A673 (cell line): Measurements from ENCODE around the gene SLC13A5. TPM values are rescaled to one million over a fixed set of nuclear protein-coding genes. Genes with fewer than 3 reads are reported as not detected.

Experiments
- BruUV-seq: library from RNA; stranded (reverse); fragments of 400-500 nt; replicated peaks from 2 replicates; lab custom pipeline; 2021; lab: Mats Ljungman, UMichigan
- CTCF ChIA-PET: fragments of 300-600 bp; sonication (Branson Sonifier 250); formaldehyde crosslinking; loops from one replicate; lab custom pipeline; 2022; ENCODE audit warnings: antibody characterized with exemption; lab: Charles Lee
- POLR2A ChIA-PET: fragments of 300-600 bp; sonication (Branson Sonifier 250); formaldehyde crosslinking; loops from one replicate; lab custom pipeline; 2022; ENCODE audit warnings: antibody characterized with exemption; ENCODE audit not compliant: low non-redundant PET; lab: Charles Lee
- DNase-seq: peaks from one replicate; pipeline ENCODE4 v3.0.0-alpha.2; 2015; ENCODE audit warnings: low spot score
- H3K27ac ChIP-seq: fragments of 200-600 bp; sonication (generic); 2 replicates; pipeline ENCODE4 v1.5.1; 2016; ENCODE audit warnings: mixed run types, low read depth, mild to moderate bottlenecking, mixed read lengths, antibody characterized with exemption, low read length; ENCODE audit not compliant: poor library complexity, severe bottlenecking
- H3K27me3 ChIP-seq: fragments of 200-600 bp; sonication (generic); replicated peaks from 2 replicates; pipeline ENCODE4 v1.6.1; 2017; ENCODE audit warnings: mixed run types, low read depth, mild to moderate bottlenecking, mixed read lengths, antibody characterized with exemption, low read length; ENCODE audit not compliant: insufficient read depth, poor library complexity
- H3K36me3 ChIP-seq: fragments of 200-600 bp; sonication (generic); 2 replicates; pipeline ENCODE4 v1.6.1; 2016; ENCODE audit warnings: mixed run types, mild to moderate bottlenecking, mixed read lengths, antibody characterized with exemption, low read length; ENCODE audit not compliant: insufficient read depth, poor library complexity, severe bottlenecking
- H3K4me1 ChIP-seq: fragments of 200-600 bp; sonication (generic); 2 replicates; pipeline ENCODE4 v1.6.1; 2017; ENCODE audit warnings: mixed run types, mild to moderate bottlenecking, mixed read lengths, antibody characterized with exemption, low read length; ENCODE audit not compliant: insufficient read depth, poor library complexity, severe bottlenecking
- H3K4me3 ChIP-seq: fragments of 200-600 bp; sonication (generic); 2 replicates; pipeline ENCODE4 v1.5.1; 2016; ENCODE audit warnings: low read depth, mixed run types, mild to moderate bottlenecking, mixed read lengths, low read length; ENCODE audit not compliant: poor library complexity, severe bottlenecking
- H3K9me3 ChIP-seq: fragments of 200-600 bp; sonication (generic); 2 replicates; pipeline ENCODE4 v1.6.1; 2016; ENCODE audit warnings: mixed run types, low read depth, mild to moderate bottlenecking, mixed read lengths, antibody characterized with exemption, low read length; ENCODE audit not compliant: poor library complexity, severe bottlenecking
- CTCF ChIP-seq: fragments of 300-800, 200-600 bp; sonication (generic); conservative IDR thresholded peaks from 2 replicates; pipeline ENCODE4 v1.5.1; 2017; ENCODE audit warnings: low read depth, mild to moderate bottlenecking, antibody characterized with exemption, low read length, moderate library complexity, mixed read lengths
- EZH2 ChIP-seq: fragments of 200-600 bp; sonication (generic); IDR thresholded peaks from 2 replicates; pipeline ENCODE4 v1.6.1; 2017; ENCODE audit warnings: borderline replicate concordance, low read depth, mild to moderate bottlenecking, mixed read lengths, antibody characterized with exemption, low read length; ENCODE audit not compliant: poor library complexity, severe bottlenecking
- intact Hi-C: fragments of 100-400 bp; cut with micrococcal nuclease; formaldehyde crosslinking; loops from one replicate; pipeline ENCODE4 v1.10.0; 2022; ENCODE audit not compliant: unreplicated experiment
- total RNA-seq: library from RNA; stranded (reverse); gene quantifications from 2 replicates; pipeline ENCODE4 v1.2.3, GENCODE V29; 2021

Gene SLC13A5
- total RNA-seq, 1 experiment from 2014 or later, result not detected

DNA sequence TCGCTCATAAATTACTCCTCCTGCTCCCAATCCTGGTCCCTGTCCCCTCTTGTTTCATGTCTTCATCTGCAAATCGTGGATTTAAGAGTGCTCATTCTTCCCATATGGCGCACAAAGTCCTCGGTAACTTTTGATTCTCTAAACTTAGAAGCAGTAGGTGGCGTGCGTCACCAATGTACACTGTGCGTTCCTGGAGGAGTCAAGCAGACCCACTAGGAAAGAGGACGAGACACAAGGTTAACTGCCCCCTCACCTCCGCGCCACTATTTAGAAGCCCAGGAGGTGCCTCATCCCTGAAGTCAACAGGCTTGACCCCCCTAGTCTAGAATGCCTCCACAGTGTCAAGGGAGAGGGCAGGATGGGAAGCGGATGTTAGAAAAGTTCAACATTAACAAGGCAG lies 2.9 kb downstream of the SLC13A5 start:
- TF ChIP-seq EZH2, result no peak
- peak; percentile 39; the same call in 1 of the 2 replicates for TF ChIP-seq CTCF
- Histone ChIP-seq H3K9me3 (no peaks in the 10 kb centered on the region), H3K4me3 (no peak overlapping the region), H3K4me1 (no peaks in the 10 kb centered on the region), H3K36me3 (no peaks in the 10 kb centered on the region), H3K27me3 (peaks cover 39% of the 10 kb centered on the region), H3K27ac (no peak overlapping the region)
- DNase-seq, result peak; percentile 40
- BruUV-seq, result no TSS peak
- intact Hi-C loops, result no loop called here
- ChIA-PET CTCF (no interaction called here), POLR2A (no interaction called here)

DNA sequence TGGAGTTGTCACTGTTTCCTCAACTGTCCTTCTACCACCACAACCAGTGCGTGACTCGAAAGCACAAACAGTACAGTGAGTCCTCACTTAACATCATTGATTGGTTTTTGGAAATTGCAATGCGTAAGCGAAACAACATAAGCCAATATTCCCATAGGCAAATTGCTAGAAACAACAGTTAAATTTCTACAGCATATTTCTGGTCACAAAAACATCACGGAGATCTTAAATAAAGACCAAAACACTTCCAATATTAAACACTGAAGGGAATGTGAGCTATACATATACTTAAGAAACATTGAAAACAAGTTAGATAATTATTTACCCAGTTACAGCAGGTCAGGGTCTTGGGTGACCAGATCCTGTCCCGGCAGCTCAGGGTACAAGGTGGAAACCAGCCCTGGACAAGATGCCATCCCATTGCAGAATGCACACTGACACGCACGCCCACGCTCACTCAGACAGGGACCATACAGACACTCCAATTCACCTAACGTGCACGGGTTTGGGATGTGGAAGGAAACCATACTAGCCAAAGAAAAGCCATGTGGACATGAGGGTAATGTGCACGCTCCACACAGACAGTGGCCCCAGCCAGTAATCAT lies 4.7 kb downstream of the SLC13A5 start:
- ChIA-PET CTCF (no interaction called here), POLR2A (no interaction called here)
- H3K36me3 ChIP-seq, result no peaks in the 10 kb centered on the region
- H3K4me3 ChIP-seq, result no peak overlapping the region
- intact Hi-C loops, result no loop called here
- TF ChIP-seq CTCF, result no peak
- no peak for TF ChIP-seq EZH2
- peaks cover 26% of the 10 kb centered on the region for H3K27me3 ChIP-seq
- DNase-seq, result no peak
- H3K4me1 ChIP-seq, result no peaks in the 10 kb centered on the region
- no peak overlapping the region for H3K27ac ChIP-seq
- no peaks in the 10 kb centered on the region for H3K9me3 ChIP-seq
- BruUV-seq, result no TSS peak

- CTCF ChIA-PET, result no interaction called here
- Histone ChIP-seq H3K27ac (no peak overlapping the region), H3K9me3 (no peaks in the 10 kb centered on the region), H3K36me3 (no peaks in the 10 kb centered on the region), H3K4me1 (no peaks in the 10 kb centered on the region), H3K4me3 (no peak overlapping the region), H3K27me3 (peaks cover 11% of the 10 kb centered on the region)
- no TSS peak for BruUV-seq
- POLR2A ChIA-PET, result no interaction called here
- no peak for TF ChIP-seq EZH2
- no peak for TF ChIP-seq CTCF
- intact Hi-C loops, result no loop called here
- no peak for DNase-seq
Observed at GRCh38 chr17:6706996-6707395, 6.2 kb downstream of the SLC13A5 start.
